HG03039 (cell line): ENCODE measurements around the gene OR1J2.
"Not testable (repeated sequence)": the region's sequence is repeated elsewhere in the genome, so short reads cannot be mapped to it uniquely, and the experiment has no call there.

Experiments used
- ATAC-seq: cut with Tn5 transposase; IDR thresholded peaks from one replicate; pipeline ENCODE4 v1.9.1; 2021; ENCODE audit warnings: mild to moderate bottlenecking, moderate library complexity; ENCODE audit not compliant: unreplicated experiment

OR1J2 gene

GRCh38 chr9:122510502-122510901, at the start of gene OR1J2:
Gene OR1J2, plus strand, starts transcription at chr9:122510802. Its CDS starts 0 bp downstream, at chr9:122510802.
- ATAC-seq: no peak

- ATAC-seq: peak; percentile 62
Observed at GRCh38 chr9:122463828-122464632, 46.6 kb upstream of the OR1J2 start.

- ATAC-seq: peak; percentile 57
Observed at GRCh38 chr9:122464633-122465567, 45.7 kb upstream of the OR1J2 start.

- ATAC-seq: no peak
Observed at GRCh38 chr9:122466456-122466855, 44.1 kb upstream of the OR1J2 start.

- no peak for ATAC-seq
Observed at GRCh38 chr9:122468735-122469134, 41.9 kb upstream of the OR1J2 start.

GRCh38 chr9:122474561-122474960, 36.0 kb upstream of the OR1J2 start:
- ATAC-seq: no peak

GRCh38 chr9:122475717-122476116, 34.9 kb upstream of the OR1J2 start:
- no peak for ATAC-seq

- ATAC-seq: no peak
Observed at GRCh38 chr9:122477346-122477745, 33.3 kb upstream of the OR1J2 start.

- no peak for ATAC-seq
Observed at GRCh38 chr9:122477826-122478225, 32.8 kb upstream of the OR1J2 start, which contains the start of gene OR1J1. Gene OR1J1, minus strand, starts transcription at chr9:122477926. Its CDS starts 0 bp downstream, at chr9:122477926.

- no peak for ATAC-seq
Observed at GRCh38 chr9:122479062-122479461, 31.5 kb upstream of the OR1J2 start.

GRCh38 chr9:122498883-122499288, 11.7 kb upstream of the OR1J2 start:
- no peak for ATAC-seq

- ATAC-seq: no peak
Observed at GRCh38 chr9:122506964-122507363, 3.6 kb upstream of the OR1J2 start.

GRCh38 chr9:122518226-122518625, 7.6 kb downstream of the OR1J2 start:
- no peak for ATAC-seq

GRCh38 chr9:122518841-122519240, 8.2 kb downstream of the OR1J2 start, which contains the start of gene OR1J4:
Gene OR1J4, plus strand, starts transcription at chr9:122519141. Its CDS starts 0 bp downstream, at chr9:122519141.
- no peak for ATAC-seq

GRCh38 chr9:122519376-122519775, 8.8 kb downstream of the OR1J2 start:
- no peak for ATAC-seq

GRCh38 chr9:122526602-122527001, 16.0 kb downstream of the OR1J2 start:
- ATAC-seq: no peak

GRCh38 chr9:122527193-122527592, 16.6 kb downstream of the OR1J2 start, which contains the start of gene OR1N1:
Gene OR1N1, minus strand, starts transcription at chr9:122527293. Its CDS starts 0 bp downstream, at chr9:122527293.
- no peak for ATAC-seq

GRCh38 chr9:122531157-122531556, 20.6 kb downstream of the OR1J2 start:
- not testable (repeated sequence) for ATAC-seq

GRCh38 chr9:122536134-122536533, 25.5 kb downstream of the OR1J2 start:
- ATAC-seq: no peak

GRCh38 chr9:122537066-122537465, 26.5 kb downstream of the OR1J2 start:
- not testable (repeated sequence) for ATAC-seq

- ATAC-seq: no peak
Observed at GRCh38 chr9:122538757-122539156, 28.2 kb downstream of the OR1J2 start.
